HepG2 (cell line): ENCODE measurements around the gene GMPPA. TPM values are rescaled to one million over a fixed set of nuclear protein-coding genes. Genes with fewer than 3 reads are reported as not detected.

Experiments used
- ATF5 ChIP-seq: sonication (generic); formaldehyde crosslinking; IDR thresholded peaks from 2 replicates; pipeline ENCODE4 v1.4.0; 2020; ENCODE audit warnings: mild to moderate bottlenecking, low read depth, missing genetic modification reagents
- CC2D1A ChIP-seq: sonication (generic); formaldehyde crosslinking; IDR thresholded peaks from 2 replicates; pipeline ENCODE4 v1.8.1; 2023; ENCODE audit warnings: mild to moderate bottlenecking, missing genetic modification reagents
- ESRRA ChIP-seq: sonication (generic); formaldehyde crosslinking; IDR thresholded peaks from 2 replicates; pipeline ENCODE4 v1.5.1; 2020; ENCODE audit warnings: mild to moderate bottlenecking, low read depth, missing genetic modification reagents
- GABPB1 ChIP-seq: IDR thresholded peaks from 2 replicates; pipeline ENCODE4 v1.6.1; 2016; ENCODE audit warnings: mild to moderate bottlenecking, missing genetic modification reagents, moderate library complexity, missing compliant biosample characterization
- LCORL ChIP-seq, 2 experiments: fragments of 450-650 bp in 1 of 2; sonication (generic) in 1 of 2; formaldehyde crosslinking in 1 of 2; IDR thresholded peaks; 2 replicates each; pipeline versions ENCODE4 v1.5.0 to v1.6.1; 2017 to 2020; ENCODE audit warnings: antibody characterized with exemption in 1 of 2, missing genetic modification reagents in 1 of 2
- MIXL1 ChIP-seq: IDR thresholded peaks from 2 replicates; pipeline ENCODE4 v1.6.1; 2016
- NCOA5 ChIP-seq: sonication (generic); formaldehyde crosslinking; IDR thresholded peaks from 2 replicates; pipeline ENCODE4 v1.4.0; 2020; ENCODE audit warnings: missing genetic modification reagents
- NR2F1 ChIP-seq, 2 experiments: fragments of 450-650 bp in 1 of 2; formaldehyde crosslinking in 1 of 2; IDR thresholded peaks; 2 replicates each; pipeline versions ENCODE4 v1.5.0 to v1.6.1; 2016 to 2020; ENCODE audit warnings: mild to moderate bottlenecking in 1 of 2, missing compliant biosample characterization in 1 of 2, missing genetic modification reagents in 1 of 2, moderate library complexity in 1 of 2
- PATZ1 ChIP-seq: sonication (generic); formaldehyde crosslinking; IDR thresholded peaks from 2 replicates; pipeline ENCODE4 v1.4.0; 2020; ENCODE audit warnings: missing genetic modification reagents
- PCBP1 ChIP-seq: fragments of 200-400 bp; formaldehyde crosslinking; IDR thresholded peaks from 2 replicates; pipeline ENCODE4 v1.6.1; 2017; ENCODE audit warnings: mild to moderate bottlenecking, low read depth, low read length, borderline replicate concordance
- PHF8 ChIP-seq: sonication (generic); formaldehyde crosslinking; IDR thresholded peaks from 2 replicates; pipeline ENCODE4 v1.5.0; 2020; ENCODE audit warnings: missing genetic modification reagents
- SKIL ChIP-seq: sonication (generic); formaldehyde crosslinking; IDR thresholded peaks from 2 replicates; pipeline ENCODE4 v1.8.0; 2022; ENCODE audit warnings: missing genetic modification reagents, mild to moderate bottlenecking, moderate library complexity, borderline replicate concordance
- SOX5 ChIP-seq: IDR thresholded peaks from 2 replicates; pipeline ENCODE4 v1.6.1; 2016; ENCODE audit warnings: borderline replicate concordance
- SPEN ChIP-seq: sonication (generic); formaldehyde crosslinking; IDR thresholded peaks from 2 replicates; pipeline ENCODE4 v1.5.1; 2020; ENCODE audit warnings: low read depth, mild to moderate bottlenecking, missing genetic modification reagents
- TAF1 ChIP-seq: sonication (generic); formaldehyde crosslinking; IDR thresholded peaks from 2 replicates; pipeline ENCODE4 v1.4.0; 2020; ENCODE audit warnings: missing genetic modification reagents
- ZBTB21 ChIP-seq: sonication (generic); formaldehyde crosslinking; IDR thresholded peaks from 2 replicates; pipeline ENCODE4 v1.4.0; 2020; ENCODE audit warnings: missing genetic modification reagents
- ZFP90 ChIP-seq: sonication (generic); formaldehyde crosslinking; IDR thresholded peaks from 2 replicates; pipeline ENCODE4 v1.8.0; 2022; ENCODE audit warnings: missing genetic modification reagents, mild to moderate bottlenecking, inconsistent platforms, borderline replicate concordance
- ZNF292 ChIP-seq: sonication (generic); formaldehyde crosslinking; IDR thresholded peaks from 2 replicates; pipeline ENCODE4 v1.8.1; 2022; ENCODE audit warnings: mild to moderate bottlenecking, low read depth, missing genetic modification reagents, borderline replicate concordance
- ZNF331 ChIP-seq: sonication (generic); formaldehyde crosslinking; IDR thresholded peaks from 2 replicates; pipeline ENCODE4 v1.4.0; 2020; ENCODE audit warnings: missing genetic modification reagents
- ZNF354B ChIP-seq: sonication (generic); formaldehyde crosslinking; IDR thresholded peaks from 2 replicates; pipeline ENCODE4 v1.8.0; 2022; ENCODE audit warnings: mild to moderate bottlenecking, missing genetic modification reagents
- ZNF562 ChIP-seq: sonication (generic); formaldehyde crosslinking; IDR thresholded peaks from 2 replicates; pipeline ENCODE4 v1.8.0; 2022; ENCODE audit warnings: missing genetic modification reagents, borderline replicate concordance
- ZNF644 ChIP-seq: IDR thresholded peaks from 2 replicates; pipeline ENCODE4 v1.6.1; 2016; ENCODE audit warnings: low read depth
- ZNF770 ChIP-seq: sonication (generic); formaldehyde crosslinking; IDR thresholded peaks from 2 replicates; pipeline ENCODE4 v1.5.0; 2020; ENCODE audit warnings: mild to moderate bottlenecking, missing genetic modification reagents
- ZNF841 ChIP-seq: sonication (generic); formaldehyde crosslinking; IDR thresholded peaks from 2 replicates; pipeline ENCODE4 v1.8.1; 2023; ENCODE audit warnings: missing genetic modification reagents, borderline replicate concordance
- polyA plus RNA-seq, 8 experiments: library from polyadenylated mRNA; depleted of rRNA in 3 of 8; stranded (reverse) in 7 of 8; unstranded in 1 of 8; fragments of >200 nt; fragmentation: Illumina TruSeq in 4 of 8; extraction: Trizol in 4 of 8; gene quantifications; 2 replicates each; pipeline versions ENCODE4 v1.2.1 to v1.2.3, GENCODE V29; 2011 to 2016; ENCODE audit warnings: low read depth in 4 of 8, missing spikeins in 1 of 8, mixed read lengths in 1 of 8; ENCODE audit not compliant: insufficient read depth in 1 of 8
- total RNA-seq, 5 experiments: library from RNA; depleted of rRNA; stranded (reverse); fragments of >200 nt; fragmentation: Illumina TruSeq; extraction: Trizol; gene quantifications; 2 replicates each; pipeline ENCODE4 v1.2.3, GENCODE V29; 2016; ENCODE audit warnings: low read depth in 1 of 5

GMPPA gene
- total and polyA plus RNA-seq, 2 of the 13 experiments (the other 11 are each of a cell fraction or from before 2014, with no cell fraction given), result 81.1 to 106 TPM

GRCh38 chr2:219509780-219510511, 11.3 kb downstream of the GMPPA start (continued):
- TF ChIP-seq ZNF354B (CRISPR knock-in tag), result no peak
- TF ChIP-seq NCOA5, result no peak
- peak; percentile 87 for TF ChIP-seq PATZ1
- no peak for TF ChIP-seq ESRRA (CRISPR knock-in tag)
- no peak for TF ChIP-seq ZNF331 (CRISPR knock-in tag)
- TF ChIP-seq ZNF292 (CRISPR knock-in tag), result no peak
- peak; percentile 42; the same call in 1 of the 2 replicates for TF ChIP-seq SPEN (CRISPR knock-in tag)
- 0 out of 2 replicates have a peak, but pooled peaks have one; percentile 12 for TF ChIP-seq SKIL
- no peak for TF ChIP-seq ZNF644
- TF ChIP-seq SOX5 (CRISPR knock-in tag), result no peak
- TF ChIP-seq ZNF562 (CRISPR knock-in tag), result no peak
- TF ChIP-seq CC2D1A, result no peak
- no peak for TF ChIP-seq TAF1 (CRISPR knock-in tag)
- TF ChIP-seq ZBTB21 (CRISPR knock-in tag), result no peak
- TF ChIP-seq ATF5 (CRISPR knock-in tag), result no peak
- TF ChIP-seq GABPB1, result peak; percentile 48; the same call in 1 of the 2 replicates
- no peak for TF ChIP-seq NR2F1 (CRISPR knock-in tag; IDR thresholded peaks at IDR 0.05)
- TF ChIP-seq ZFP90 (CRISPR knock-in tag), result peak; percentile 75; the same call in 1 of the 2 replicates
- TF ChIP-seq LCORL (IDR thresholded peaks at IDR 0.05), result no peak
- TF ChIP-seq LCORL (CRISPR knock-in tag; IDR thresholded peaks at IDR 0.05), result peak; percentile 69
- no peak for TF ChIP-seq PHF8
- no peak for TF ChIP-seq ZNF770 (CRISPR knock-in tag)
- TF ChIP-seq MIXL1, result no peak
- no peak for TF ChIP-seq ZNF841 (CRISPR knock-in tag)
- TF ChIP-seq PCBP1, result no peak
